Neural cell (in vitro differentiated cells): ENCODE data around the gene DCAF16. TPM values are rescaled to one million over a fixed set of nuclear protein-coding genes. Genes with fewer than 3 reads are reported as not detected.

Source experiments
- H2AFZ ChIP-seq: fragments of 200-600, 300-800 bp; sonication (generic), shearing (Covaris generic); 2 replicates; pipeline ENCODE4 v1.6.0; 2014; ENCODE audit warnings: low read depth, mild to moderate bottlenecking, antibody characterized with exemption, low read length, moderate library complexity
- H3F3A ChIP-seq: fragments of 200-600 bp; shearing (Covaris generic); 2 replicates; pipeline ENCODE4 v1.6.1; 2016; ENCODE audit warnings: mild to moderate bottlenecking, moderate library complexity, mixed read lengths, antibody characterized with exemption, low read length; ENCODE audit not compliant: insufficient read depth, poor library complexity, severe bottlenecking
- H3K27ac ChIP-seq: fragments of 200-600, 300-800 bp; sonication (generic), shearing (Covaris generic); 2 replicates; pipeline ENCODE4 v1.5.1; 2014; ENCODE audit warnings: mild to moderate bottlenecking, low read length, moderate library complexity
- H3K27me3 ChIP-seq: fragments of 300-800, 200-600 bp; sonication (generic), shearing (Covaris generic); 2 replicates; pipeline ENCODE4 v1.6.0; 2014; ENCODE audit warnings: mild to moderate bottlenecking, low read depth, low read length, moderate library complexity; ENCODE audit not compliant: insufficient read depth
- H3K36me3 ChIP-seq: fragments of 300-800, 200-600 bp; sonication (generic), shearing (Covaris generic); 2 replicates; pipeline ENCODE4 v1.5.1; 2014; ENCODE audit warnings: mild to moderate bottlenecking, antibody characterized with exemption, low read length, moderate library complexity; ENCODE audit not compliant: insufficient read depth
- H3K4me2 ChIP-seq: fragments of 300-800, 200-600 bp; sonication (generic), shearing (Covaris generic); 2 replicates; pipeline ENCODE4 v1.6.0; 2014; ENCODE audit warnings: mild to moderate bottlenecking, low read length
- H3K4me3 ChIP-seq: fragments of 300-800, 200-600 bp; sonication (generic), shearing (Covaris generic); 2 replicates; pipeline ENCODE4 v1.5.1; 2014; ENCODE audit warnings: mild to moderate bottlenecking, low read length, moderate library complexity
- H3K79me2 ChIP-seq: fragments of 200-600 bp; shearing (Covaris generic); replicated peaks from 2 replicates; pipeline ENCODE4 v1.6.0; 2014; ENCODE audit warnings: mild to moderate bottlenecking, low read length, moderate library complexity; ENCODE audit not compliant: insufficient read depth
- H3K9ac ChIP-seq: fragments of 300-800, 200-600 bp; sonication (generic), shearing (Covaris generic); 2 replicates; pipeline ENCODE4 v1.6.1; 2016; ENCODE audit warnings: mild to moderate bottlenecking, low read length, mixed read lengths
- H3K9me2 ChIP-seq: fragments of 200-600 bp; shearing (Covaris generic); 2 replicates; pipeline ENCODE4 v1.6.1; 2016; ENCODE audit warnings: mild to moderate bottlenecking, low read length, mixed read lengths; ENCODE audit not compliant: insufficient read depth
- H3K9me3 ChIP-seq: fragments of 200-600, 300-800 bp; sonication (generic), shearing (Covaris generic); 2 replicates; pipeline ENCODE4 v1.6.1; 2016; ENCODE audit warnings: mild to moderate bottlenecking, mixed run types, low read length, moderate library complexity, mixed read lengths
- H4K20me1 ChIP-seq: fragments of 200-600 bp; shearing (Covaris generic); 2 replicates; pipeline ENCODE4 v1.6.1; 2016; ENCODE audit warnings: mild to moderate bottlenecking, mixed run types; ENCODE audit not compliant: insufficient read depth
- CTCF ChIP-seq: fragments of 450-650 bp; IDR thresholded peaks from 2 replicates; pipeline ENCODE4 v1.5.1; 2014; ENCODE audit warnings: antibody characterized with exemption, mild to moderate bottlenecking, moderate library complexity; ENCODE audit not compliant: poor library complexity, severe bottlenecking
- EP300 ChIP-seq: fragments of 450-650 bp; conservative IDR thresholded peaks from 2 replicates; pipeline ENCODE4 v1.6.1; 2014; ENCODE audit warnings: antibody characterized with exemption, mild to moderate bottlenecking, moderate library complexity; ENCODE audit not compliant: poor library complexity, severe bottlenecking
- EZH2 ChIP-seq: fragments of 200-600, 300-800 bp; shearing (Covaris generic), sonication (generic); IDR thresholded peaks from 2 replicates; pipeline ENCODE4 v1.6.1; 2014; ENCODE audit warnings: antibody characterized with exemption, low read length, borderline replicate concordance, mild to moderate bottlenecking; ENCODE audit not compliant: insufficient read depth, poor library complexity, severe bottlenecking
- MXI1 ChIP-seq: fragments of 450-650 bp; conservative IDR thresholded peaks from 2 replicates; pipeline ENCODE4 v1.6.1; 2014; ENCODE audit warnings: antibody characterized with exemption, mild to moderate bottlenecking; ENCODE audit not compliant: poor library complexity, severe bottlenecking
- POLR2AphosphoS5 ChIP-seq: IDR thresholded peaks from 2 replicates; pipeline ENCODE4 v1.6.1; 2012
- RAD21 ChIP-seq: fragments of 450-650 bp; conservative IDR thresholded peaks from 2 replicates; pipeline ENCODE4 v1.6.1; 2014; ENCODE audit warnings: antibody characterized with exemption, mild to moderate bottlenecking, moderate library complexity
- REST ChIP-seq: IDR thresholded peaks from 2 replicates; pipeline ENCODE4 v1.6.1; 2012; ENCODE audit warnings: borderline replicate concordance
- SMC3 ChIP-seq: fragments of 450-650 bp; conservative IDR thresholded peaks from 2 replicates; pipeline ENCODE4 v1.6.1; 2014; ENCODE audit warnings: antibody characterized with exemption, mild to moderate bottlenecking, moderate library complexity; ENCODE audit not compliant: poor library complexity
- TAF1 ChIP-seq: IDR thresholded peaks from 2 replicates; pipeline ENCODE4 v1.6.1; 2012; ENCODE audit warnings: low read depth
- polyA plus RNA-seq: library from polyadenylated mRNA; depleted of rRNA; stranded (reverse); fragments of >200 nt; gene quantifications from 2 replicates; pipeline ENCODE4 v1.2.3, GENCODE V29; 2014

The DCAF16 gene
- polyA plus RNA-seq, 1 donor from 2014 or later, result 41.3 TPM

GRCh38 chr4:17769406-17770174 is 41.0 kb downstream of the DCAF16 start:
- Histone ChIP-seq H3K79me2 (no peaks in the 10 kb centered on the region), H3K4me3 (no peak overlapping the region), H3K9me3 (no peaks in the 10 kb centered on the region), H3F3A (no peaks in the 10 kb centered on the region), H4K20me1 (no peaks in the 10 kb centered on the region), H3K36me3 (no peaks in the 10 kb centered on the region), H3K9me2 (no peaks in the 10 kb centered on the region), H3K27me3 (no peaks in the 10 kb centered on the region), H3K4me2 (no peak overlapping the region), H2AFZ (no peak overlapping the region), H3K27ac (no peak overlapping the region), H3K9ac (no peak overlapping the region)
- TF ChIP-seq RAD21 (no peak), EZH2 (no peak), EP300 (no peak), SMC3 (no peak), REST (no peak), TAF1 (no peak), CTCF (no peak), MXI1 (no peak), POLR2AphosphoS5 (no peak)

- H3F3A ChIP-seq, result no peaks in the 10 kb centered on the region
Measured at GRCh38 chr4:17766826-17767458, 43.6 kb downstream of the DCAF16 start.

More at GRCh38 chr4:17766826-17767458, 43.6 kb downstream of the DCAF16 start:
- no peak overlapping the region for H3K4me2 ChIP-seq
- no peak overlapping the region for H3K4me3 ChIP-seq
- no peaks in the 10 kb centered on the region for H3K79me2 ChIP-seq
- no peaks in the 10 kb centered on the region for H4K20me1 ChIP-seq
- no peaks in the 10 kb centered on the region for H3K36me3 ChIP-seq
- TF ChIP-seq REST (no peak), CTCF (no peak), SMC3 (no peak), POLR2AphosphoS5 (no peak), RAD21 (no peak), MXI1 (no peak), TAF1 (no peak), EZH2 (no peak), EP300 (no peak)
- H3K9me2 ChIP-seq, result no peaks in the 10 kb centered on the region
- no peaks in the 10 kb centered on the region for H3K9me3 ChIP-seq
- no peaks in the 10 kb centered on the region for H3K27me3 ChIP-seq
- H3K9ac ChIP-seq, result no peak overlapping the region
- H2AFZ ChIP-seq, result no peak overlapping the region
- no peak overlapping the region for H3K27ac ChIP-seq
